IPS-18c (cell line): ENCODE measurements around the gene TUBGCP2.

Source experiments
- H3K4me3 ChIP-seq: 2 replicates; pipeline ENCODE4 v1.7.0; 2013; ENCODE audit warnings: low read depth, mild to moderate bottlenecking, low read length, moderate library complexity; ENCODE audit not compliant: insufficient read depth
- H3K9me3 ChIP-seq: one replicate; pipeline ENCODE4 v1.6.1; 2013; ENCODE audit warnings: mild to moderate bottlenecking, low read length, moderate library complexity; ENCODE audit not compliant: control insufficient read depth, insufficient read depth

The TUBGCP2 gene

DNA sequence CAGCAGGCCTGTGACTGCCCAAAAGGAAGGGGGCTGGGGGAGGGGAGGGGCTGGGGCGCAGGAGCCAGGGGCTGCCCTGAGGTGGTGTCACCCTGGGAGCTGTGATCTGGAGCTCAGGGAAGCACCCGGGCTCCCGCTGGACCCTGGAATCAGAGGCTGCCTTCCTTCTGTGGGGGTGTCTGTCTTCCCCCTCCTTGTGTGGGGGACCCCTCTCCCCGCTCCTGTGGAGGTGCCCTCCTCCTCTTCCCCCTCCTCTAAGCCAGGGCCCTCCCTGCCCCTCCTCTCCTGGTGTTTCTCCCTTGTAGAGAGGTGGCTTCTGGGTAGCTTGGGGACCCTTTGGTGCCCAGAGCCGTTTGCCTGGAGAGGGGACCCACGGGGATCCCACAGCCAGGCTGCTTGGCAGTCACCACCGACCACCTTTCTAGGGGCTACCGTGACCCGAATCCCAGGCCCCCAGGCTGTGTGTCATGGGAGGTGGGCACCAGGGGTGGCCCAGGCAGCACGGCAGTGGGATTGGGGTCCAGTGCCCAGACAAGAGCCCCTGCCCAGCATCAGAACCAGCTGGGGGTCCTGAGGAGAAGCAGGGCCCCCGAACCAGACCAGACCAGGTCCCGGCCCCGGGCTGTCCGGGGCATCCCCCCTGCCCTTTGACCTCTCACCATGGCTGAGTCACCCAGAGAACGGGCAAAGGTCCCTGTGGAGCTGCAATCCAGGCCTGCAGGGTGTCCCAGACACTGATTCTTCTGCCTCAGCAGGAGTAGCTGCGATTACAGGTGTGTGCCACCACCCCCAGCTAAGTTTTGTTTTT lies 39.2 kb upstream of the TUBGCP2 start:
- Histone ChIP-seq H3K4me3 (no peak overlapping the region), H3K9me3 (no peaks in the 10 kb centered on the region)

DNA sequence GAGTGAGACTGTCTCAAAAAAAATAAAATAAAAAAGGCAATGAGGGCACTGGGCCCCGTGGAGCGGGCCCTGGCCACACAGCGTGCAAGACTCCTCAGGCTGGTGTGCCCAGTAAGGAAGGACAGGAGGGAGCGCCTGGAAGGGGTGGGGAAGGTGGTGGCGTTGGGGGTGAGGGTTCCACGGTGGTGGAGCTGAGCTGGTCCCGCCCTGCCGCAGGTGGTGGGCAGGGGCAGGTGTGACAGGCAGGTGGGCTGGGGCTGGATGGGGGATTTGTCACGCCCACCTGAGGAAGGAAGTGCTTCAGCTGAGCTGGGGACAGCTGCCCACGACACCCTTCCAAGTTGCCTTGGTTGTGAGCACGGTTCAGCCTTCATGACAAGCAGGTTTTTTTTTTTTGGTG lies 37.7 kb upstream of the TUBGCP2 start:
- Histone ChIP-seq H3K4me3 (no peak overlapping the region), H3K9me3 (no peaks in the 10 kb centered on the region)

DNA sequence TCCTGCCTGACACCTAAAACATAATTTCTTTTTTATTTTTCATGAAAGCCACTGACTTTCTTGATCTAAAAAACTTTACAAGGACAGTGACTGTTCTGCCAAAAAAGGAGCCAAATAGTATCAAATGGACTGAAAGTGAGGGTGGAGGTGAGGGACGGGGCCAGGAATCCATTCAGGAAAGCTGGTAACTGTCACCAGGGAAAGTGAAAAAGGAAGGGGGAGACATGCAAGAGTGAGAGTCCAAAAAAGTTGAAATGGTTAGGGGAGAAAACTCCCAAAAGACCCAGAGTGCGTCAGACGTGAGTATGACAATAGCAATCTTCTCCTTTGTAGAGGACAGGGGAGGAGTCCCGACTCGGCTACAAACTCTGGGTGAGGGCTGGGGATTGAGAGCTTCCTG lies 35.6 kb upstream of the TUBGCP2 start:
- no peak overlapping the region for H3K4me3 ChIP-seq
- H3K9me3 ChIP-seq = no peaks in the 10 kb centered on the region

DNA sequence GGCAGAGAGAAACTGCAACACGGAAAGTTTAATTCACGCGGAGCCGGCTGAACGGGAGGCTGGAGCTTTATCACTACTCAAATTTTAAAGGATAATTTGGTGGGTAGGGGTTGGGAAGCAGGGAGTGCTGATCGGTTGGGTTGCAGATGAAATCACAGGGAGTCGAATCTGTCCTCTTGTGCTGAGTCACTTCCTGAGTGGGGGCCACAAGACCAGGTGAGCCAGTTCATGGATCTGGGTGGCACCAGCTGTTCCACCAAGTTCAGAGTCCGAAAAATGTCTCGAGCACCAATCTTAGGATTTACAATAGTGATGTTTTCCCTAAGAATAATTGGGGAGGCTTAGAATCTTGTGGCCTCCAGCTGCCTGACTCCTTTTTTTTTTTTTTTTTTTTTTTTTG lies 34.9 kb upstream of the TUBGCP2 start:
- Histone ChIP-seq H3K9me3 (no peaks in the 10 kb centered on the region), H3K4me3 (no peak overlapping the region)

DNA sequence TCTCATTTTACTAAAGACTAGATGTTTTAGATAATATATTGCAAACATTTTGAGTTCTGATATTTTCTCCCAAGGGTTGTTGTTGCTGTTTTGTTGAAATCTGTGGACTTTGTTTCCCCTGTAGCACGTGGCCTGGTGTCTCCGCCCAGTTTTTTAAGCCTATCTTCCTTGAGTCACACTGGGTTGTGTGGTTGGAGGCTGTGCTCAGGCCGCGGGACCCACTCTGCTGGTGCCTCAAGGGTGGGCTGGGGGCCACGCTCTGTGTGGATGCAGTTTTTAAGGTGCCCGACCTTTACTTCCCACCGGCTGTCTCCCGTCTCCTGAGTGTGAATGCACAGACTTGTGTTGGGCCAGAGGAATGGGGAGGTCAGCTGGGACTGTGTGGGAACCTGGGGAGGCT lies 34.3 kb upstream of the TUBGCP2 start:
- Histone ChIP-seq H3K9me3 (no peaks in the 10 kb centered on the region), H3K4me3 (no peak overlapping the region)

DNA sequence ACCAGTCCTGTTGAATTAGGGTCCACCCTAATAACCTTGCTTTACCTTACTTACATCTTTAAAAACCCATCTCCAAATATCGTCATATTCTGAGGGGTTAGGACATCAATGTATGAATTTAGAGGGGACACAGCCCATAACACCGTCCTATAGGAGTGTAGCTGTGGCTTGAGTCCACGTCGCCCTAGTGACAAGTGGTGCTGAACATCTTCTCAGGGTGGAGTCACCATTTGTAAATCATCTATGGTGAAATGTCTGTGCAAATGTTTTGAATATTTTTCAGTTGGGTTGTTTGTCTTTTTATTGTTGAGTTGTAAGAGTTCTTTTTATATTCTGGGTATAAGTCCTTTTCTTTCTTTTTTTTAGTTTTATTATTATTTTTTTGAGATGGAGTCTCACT lies 33.3 kb upstream of the TUBGCP2 start:
- H3K4me3 ChIP-seq = no peak overlapping the region
- no peaks in the 10 kb centered on the region for H3K9me3 ChIP-seq

DNA sequence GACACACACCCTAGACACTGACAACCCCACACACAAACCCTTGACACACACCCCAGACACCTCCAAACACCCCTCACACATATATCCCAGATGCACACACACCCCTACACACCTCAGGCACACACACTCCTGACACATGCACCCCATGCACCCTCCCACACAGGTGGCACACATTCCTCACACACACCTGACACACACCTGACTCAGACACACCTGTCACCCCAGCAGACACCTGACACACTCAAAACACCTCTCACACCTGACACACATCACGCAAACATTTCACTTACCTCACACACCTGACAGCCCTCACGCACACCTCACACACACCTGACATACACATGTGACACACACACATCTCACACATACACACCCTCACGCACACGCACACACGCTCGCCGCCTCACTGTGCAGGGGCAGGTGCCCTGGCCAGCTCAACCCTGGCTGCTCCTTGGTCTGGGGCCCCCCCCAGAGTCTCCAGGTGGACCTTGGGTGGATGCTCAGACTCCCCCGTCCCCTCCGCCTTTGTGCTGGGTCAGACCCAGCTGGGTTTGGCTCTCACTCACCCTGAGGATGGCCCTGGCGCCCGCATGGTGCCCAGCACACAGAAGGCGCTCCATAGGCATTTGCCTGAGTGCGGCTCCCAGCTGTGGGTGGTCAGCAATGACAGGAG lies 31.2 kb upstream of the TUBGCP2 start:
- H3K9me3 ChIP-seq = no peaks in the 10 kb centered on the region
- H3K4me3 ChIP-seq = no peak overlapping the region

DNA sequence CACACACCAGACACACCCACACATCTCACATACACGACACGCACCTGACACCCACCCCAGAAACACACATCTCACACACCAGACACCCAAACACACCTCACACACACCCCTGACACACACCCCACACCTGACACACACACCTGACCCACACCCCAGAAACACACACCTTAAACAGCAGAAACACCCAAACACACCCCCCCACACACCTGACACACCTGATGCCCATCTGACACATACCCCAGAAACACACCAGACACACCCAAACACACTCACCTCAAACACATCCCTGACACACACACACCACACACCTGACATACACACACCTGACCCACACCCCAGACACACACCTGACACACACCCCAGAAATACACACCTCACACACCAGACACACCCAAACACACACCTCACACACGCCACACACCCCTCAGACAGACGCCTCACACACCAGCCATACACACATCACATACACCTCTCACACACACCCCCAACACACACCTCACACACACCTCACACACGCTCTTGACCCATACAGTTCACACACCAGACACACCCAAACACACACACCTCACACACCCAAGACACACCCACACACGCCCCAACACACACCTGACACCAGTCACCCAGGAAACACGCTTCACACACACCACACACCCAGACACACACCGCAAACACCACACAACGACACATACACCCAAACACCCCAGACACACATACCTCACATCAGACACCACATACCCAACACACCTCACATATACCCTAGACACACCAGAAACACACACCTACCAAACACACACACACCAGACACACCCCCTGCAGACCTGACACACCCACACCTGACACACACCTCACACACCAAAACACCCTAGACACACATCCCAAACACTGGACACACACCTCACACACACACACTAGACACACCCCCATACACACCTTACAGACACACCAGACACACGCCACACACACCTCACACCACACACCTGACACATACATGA lies 29.7 kb upstream of the TUBGCP2 start:
- no peak overlapping the region for H3K4me3 ChIP-seq
- H3K9me3 ChIP-seq = no peaks in the 10 kb centered on the region

DNA sequence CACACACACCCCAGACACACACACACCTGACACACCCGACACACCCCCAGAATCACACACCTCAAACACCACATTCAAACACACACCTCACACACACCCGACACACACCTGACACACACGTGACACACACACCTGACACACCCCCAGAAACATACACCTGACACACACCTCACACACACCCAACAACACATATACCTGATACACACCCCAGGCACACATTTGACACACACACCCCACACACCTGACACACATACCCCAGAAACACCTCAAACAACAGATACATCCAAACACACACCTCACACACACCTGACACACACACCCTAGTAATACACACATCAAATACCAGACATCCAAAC lies 28.7 kb upstream of the TUBGCP2 start:
- no peaks in the 10 kb centered on the region for H3K9me3 ChIP-seq
- no peak overlapping the region for H3K4me3 ChIP-seq

DNA sequence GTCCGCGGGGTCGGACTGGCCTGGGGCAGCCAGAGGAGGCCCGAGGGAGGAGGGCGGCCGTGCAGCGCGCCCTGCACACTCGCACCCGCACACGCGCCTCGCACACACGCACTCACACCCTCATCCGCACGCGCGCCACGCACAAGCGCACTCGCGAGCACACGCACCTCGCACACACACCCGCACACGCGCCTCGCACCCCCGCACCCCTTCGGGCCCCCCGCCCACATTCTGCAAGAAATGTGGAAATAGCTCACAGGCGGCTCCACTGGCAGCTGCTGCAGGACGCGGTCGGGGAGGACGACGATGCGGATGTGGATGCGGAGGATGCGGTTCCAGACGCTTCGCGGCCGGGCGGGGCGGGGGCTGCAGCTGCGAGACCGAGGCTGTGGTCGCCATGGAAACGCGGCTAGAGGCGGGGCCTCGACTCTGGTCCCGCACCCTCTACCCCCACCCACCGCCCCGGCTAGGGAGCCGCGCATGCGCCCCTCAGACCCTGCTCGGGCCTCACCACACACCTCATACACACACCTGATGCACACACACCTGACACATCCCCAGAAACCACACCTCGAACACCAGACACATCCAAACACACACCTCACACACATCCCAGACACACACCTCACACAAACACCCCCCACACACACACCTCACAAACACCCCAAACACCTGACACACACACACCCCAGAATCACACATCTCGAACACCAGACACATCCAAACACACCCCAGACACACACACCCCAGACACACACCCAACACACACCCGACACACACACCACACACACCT lies 28.1 kb upstream of the TUBGCP2 start, which contains the start of gene CALY:
TSS of gene CALY (minus strand) at position 320 of the 793 bp plus-strand sequence. CDS start 7,907 bp downstream, outside the sequence.
- peaks cover 3% of the 10 kb centered on the region for H3K9me3 ChIP-seq
- H3K4me3 ChIP-seq = no peak within 1 kb of the TSS; the same call in 1 of the 2 replicates

DNA sequence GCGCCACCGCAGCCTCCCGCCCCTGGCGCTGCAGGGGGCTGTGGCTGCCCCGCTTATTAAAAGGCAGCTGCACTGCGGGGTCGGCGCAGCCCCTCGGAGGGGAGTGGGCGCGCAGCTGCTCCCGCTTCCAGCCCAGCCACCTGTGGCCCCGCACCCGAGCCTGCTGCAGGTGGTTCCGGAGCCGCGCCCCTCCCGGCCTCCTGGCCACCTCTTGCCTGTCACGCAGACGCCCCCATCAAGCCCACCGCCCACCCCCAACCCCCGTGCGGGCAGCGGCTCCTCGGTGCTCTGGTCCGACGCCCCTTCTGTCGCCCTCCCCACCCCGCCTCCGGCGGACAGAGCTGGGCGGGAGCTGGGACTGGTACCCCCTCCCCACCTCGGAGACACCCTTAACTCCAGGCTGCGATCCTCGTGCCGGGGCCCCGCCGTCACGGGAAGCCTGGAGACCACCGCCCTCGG lies 27.5 kb upstream of the TUBGCP2 start:
- H3K4me3 ChIP-seq = no peak overlapping the region
- peaks cover 5% of the 10 kb centered on the region for H3K9me3 ChIP-seq

DNA sequence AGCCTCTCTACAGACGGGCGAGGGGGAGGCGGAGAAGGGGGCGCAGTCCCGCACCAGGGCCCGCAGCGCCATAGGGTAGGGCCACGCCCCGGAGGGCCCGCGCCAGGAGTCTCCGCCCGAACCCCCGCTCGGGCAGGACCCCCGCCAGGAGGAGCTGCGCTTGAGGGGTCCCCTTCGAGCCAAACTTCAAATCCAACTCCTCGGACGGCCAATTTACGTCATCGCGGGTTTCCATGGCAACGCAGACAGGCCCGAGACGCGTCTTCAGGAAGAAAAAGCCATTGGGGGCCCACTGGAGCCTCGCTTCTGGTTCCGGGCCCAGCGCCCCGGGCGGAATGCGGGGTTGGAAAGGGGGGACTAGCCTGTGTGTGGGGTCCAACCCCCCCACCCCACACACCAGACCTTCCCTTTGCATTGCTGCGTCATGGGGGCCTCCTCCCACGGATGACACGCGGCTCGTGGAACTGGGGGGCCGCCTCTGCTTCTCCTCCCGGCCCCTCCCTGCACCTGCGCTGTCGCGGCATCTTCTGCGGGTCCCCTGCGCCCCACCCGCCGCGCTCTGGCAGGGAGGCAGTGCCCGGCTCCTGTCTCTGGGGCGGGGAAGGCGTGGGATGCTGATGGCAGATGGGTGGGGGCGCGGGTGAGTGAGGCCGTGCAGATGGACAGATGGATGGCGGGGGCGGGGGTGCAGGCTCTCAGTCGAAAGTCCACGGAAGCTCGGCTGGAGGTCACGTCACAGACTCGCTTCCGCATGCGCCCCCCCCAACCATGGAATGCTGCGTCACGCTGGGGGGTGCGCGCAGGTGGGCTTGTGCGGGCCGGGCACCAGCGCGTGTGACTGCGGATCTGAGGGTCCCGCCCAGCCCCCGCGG lies 26.8 kb upstream of the TUBGCP2 start:
- H3K4me3 ChIP-seq = peak overlapping the region; percentile 49
- H3K9me3 ChIP-seq = peaks cover 5% of the 10 kb centered on the region

DNA sequence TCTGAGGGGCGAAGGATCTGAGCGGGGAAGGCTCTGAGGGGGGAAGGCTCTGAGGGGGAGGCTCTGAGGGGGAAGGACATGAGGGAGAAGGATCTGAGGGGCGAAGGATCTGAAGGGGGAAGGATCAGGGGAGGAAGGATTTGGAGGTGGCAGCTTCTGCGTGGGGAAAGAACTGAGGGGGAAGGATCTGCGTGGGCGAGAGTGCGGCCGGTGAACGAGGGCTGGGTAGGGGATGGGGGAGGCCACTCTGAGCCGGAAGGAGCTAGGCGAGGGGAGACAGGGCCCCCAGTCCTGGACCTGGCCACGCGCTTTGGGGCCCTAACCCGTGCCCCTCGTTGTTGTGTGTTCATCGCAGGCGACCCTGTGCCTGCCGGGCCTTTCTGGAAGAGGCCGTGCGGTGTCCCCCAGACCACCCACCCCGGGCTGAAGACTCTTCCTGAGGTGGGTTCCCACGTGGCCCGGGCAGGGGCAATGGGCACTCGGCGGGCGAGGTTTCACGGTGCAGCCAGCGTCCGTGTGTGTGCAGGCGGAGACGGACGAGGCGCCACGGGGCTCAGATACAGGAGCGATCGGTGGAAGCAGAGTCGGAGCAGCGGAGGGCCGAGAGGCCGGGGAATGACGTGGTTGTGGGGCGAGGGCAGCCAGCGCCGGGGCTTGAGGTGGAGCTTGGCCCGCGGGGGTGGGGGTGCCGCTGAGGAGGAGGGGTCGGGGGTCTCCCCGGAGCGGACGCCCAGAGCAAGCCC lies 26.0 kb upstream of the TUBGCP2 start:
- peaks cover 5% of the 10 kb centered on the region for H3K9me3 ChIP-seq
- peak overlapping the region; percentile 49 for H3K4me3 ChIP-seq

DNA sequence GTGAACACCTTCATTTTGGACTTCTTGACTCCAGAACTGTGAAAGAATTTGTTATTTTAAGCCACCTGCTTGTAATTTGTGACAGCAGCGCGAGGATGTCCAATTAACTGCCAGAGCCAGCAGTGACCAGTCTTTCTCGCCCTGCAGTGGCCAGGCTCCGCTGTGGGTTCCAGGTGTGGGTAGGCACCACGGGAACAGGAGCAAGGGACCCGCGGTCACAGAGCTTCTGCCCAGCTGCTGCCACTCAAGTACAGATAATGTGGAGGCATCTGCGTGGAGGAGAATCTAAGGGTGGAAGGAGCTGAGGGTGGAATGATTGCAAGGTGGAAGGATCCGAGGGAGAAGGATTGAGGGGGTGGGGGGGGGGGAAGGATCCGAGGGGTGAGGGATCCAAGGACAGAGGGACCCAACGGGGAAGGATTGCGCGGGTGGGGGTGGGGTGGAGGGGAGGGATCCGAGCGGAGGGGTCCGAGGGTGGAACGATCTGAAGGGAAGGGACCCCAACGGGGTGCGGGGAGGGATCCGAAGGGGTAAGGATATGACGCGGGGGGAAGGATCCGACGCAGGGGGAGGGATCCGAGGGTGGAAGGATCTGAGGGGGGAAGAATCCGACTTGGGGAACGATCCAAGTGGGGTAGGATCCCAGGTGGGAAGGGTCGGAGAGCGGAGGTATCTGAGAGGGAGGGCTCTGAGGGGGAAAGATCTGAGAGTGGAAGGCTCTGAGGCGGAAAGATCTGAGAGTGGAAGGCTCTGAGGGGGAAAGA lies 24.4 kb upstream of the TUBGCP2 start:
- Histone ChIP-seq H3K4me3 (no peak overlapping the region), H3K9me3 (peaks cover 5% of the 10 kb centered on the region)
